Uterus (tissue), 2 donors: ENCODE results near the gene GPN2.

Experiments used
- POLR2A ChIP-seq, 2 donors: fragments of 450-650 bp; IDR thresholded peaks; one replicate each; pipeline ENCODE4 v1.6.1; 2016; ENCODE audit warnings: antibody characterized with exemption in 2 of 2, mild to moderate bottlenecking in 1 of 2, moderate library complexity in 1 of 2
- TF ChIP-seq, protein P1 (sequence below), 4 experiments: fragments of 200-600 bp in 2 of 4; fragments of 450-650 bp in 2 of 4; sonication (generic) in 2 of 4; IDR thresholded peaks; one replicate each; pipeline ENCODE4 v1.5.1; 2016 to 2019; ENCODE audit warnings: antibody characterized with exemption in 4 of 4, mild to moderate bottlenecking in 2 of 4, moderate library complexity in 1 of 4

DNA sequence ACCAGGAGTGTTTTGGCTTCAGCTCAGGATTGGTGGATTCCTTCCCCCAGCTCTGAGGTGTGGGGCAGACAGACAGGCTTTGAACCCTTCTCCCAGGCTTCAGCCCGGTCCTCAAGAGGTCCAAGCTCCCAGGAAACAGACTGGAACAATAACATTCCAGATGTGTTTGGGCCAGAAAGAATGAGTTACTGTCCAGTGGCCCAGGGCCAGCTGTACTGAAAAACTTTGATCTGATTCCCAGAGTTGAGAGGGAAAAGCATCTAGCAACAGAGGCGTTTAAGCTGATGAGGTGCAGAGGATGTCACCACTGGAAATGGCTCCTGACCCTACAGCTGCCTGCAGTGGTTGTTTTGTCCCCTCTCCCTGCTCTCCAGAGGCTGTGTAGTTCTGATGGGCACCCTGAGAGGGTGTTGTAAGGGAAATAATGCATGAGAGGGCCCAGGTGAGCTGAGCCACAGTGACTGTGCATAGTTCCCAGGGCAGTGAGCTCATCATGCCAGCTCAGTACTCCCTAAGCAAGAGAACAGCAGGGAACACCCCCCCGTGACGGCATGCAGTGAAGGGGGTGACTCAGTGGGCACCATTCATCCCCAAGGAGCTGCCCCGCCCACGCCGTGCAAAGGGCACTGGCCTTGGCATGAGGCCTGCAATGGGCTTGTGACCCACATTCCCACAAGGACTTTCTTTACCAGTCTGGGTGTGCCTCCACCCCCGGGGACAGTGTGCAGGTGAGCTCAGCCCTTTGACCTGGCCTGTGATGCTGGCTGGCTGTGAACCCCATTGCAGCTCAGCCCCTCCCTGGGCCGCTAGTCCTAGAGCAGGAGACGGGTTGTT is 40.9 kb downstream of the GPN2 start:
- TF ChIP-seq, protein P1, sequence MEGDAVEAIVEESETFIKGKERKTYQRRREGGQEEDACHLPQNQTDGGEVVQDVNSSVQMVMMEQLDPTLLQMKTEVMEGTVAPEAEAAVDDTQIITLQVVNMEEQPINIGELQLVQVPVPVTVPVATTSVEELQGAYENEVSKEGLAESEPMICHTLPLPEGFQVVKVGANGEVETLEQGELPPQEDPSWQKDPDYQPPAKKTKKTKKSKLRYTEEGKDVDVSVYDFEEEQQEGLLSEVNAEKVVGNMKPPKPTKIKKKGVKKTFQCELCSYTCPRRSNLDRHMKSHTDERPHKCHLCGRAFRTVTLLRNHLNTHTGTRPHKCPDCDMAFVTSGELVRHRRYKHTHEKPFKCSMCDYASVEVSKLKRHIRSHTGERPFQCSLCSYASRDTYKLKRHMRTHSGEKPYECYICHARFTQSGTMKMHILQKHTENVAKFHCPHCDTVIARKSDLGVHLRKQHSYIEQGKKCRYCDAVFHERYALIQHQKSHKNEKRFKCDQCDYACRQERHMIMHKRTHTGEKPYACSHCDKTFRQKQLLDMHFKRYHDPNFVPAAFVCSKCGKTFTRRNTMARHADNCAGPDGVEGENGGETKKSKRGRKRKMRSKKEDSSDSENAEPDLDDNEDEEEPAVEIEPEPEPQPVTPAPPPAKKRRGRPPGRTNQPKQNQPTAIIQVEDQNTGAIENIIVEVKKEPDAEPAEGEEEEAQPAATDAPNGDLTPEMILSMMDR (IDR thresholded peaks at IDR 0.05), result no peak
- TF ChIP-seq POLR2A (IDR thresholded peaks at IDR 0.05), result no peak
